Keratinocyte (primary cell): ENCODE data around the gene TARS3.

ENCODE experiments used
- CTCF ChIP-seq, 3 experiments: IDR thresholded peaks in 1 of 3; conservative IDR thresholded peaks in 1 of 3; optimal IDR thresholded peaks in 1 of 3; 2 replicates in 2 of 3; 3 replicates in 1 of 3; pipeline versions ENCODE3 to v1.5.1; 2011; ENCODE audit warnings: low read length in 3 of 3, mild to moderate bottlenecking in 3 of 3, moderate library complexity in 2 of 3, control low read depth in 1 of 3, inconsistent platforms in 1 of 3; ENCODE audit not compliant: insufficient read depth in 2 of 3; ENCODE audit errors: extremely low read depth in 1 of 3
- EZH2 ChIP-seq: IDR thresholded peaks from one replicate; pipeline ENCODE4 v1.6.1; 2012; ENCODE audit warnings: inconsistent platforms, mild to moderate bottlenecking, low read length, moderate library complexity

- TF ChIP-seq CTCF (optimal IDR thresholded peaks at IDR 0.05 in 1 of 3, IDR thresholded peaks at IDR 0.05 in 1 of 3, conservative IDR thresholded peaks at IDR 0.05 in 1 of 3; ENCODE audit: extremely low read depth in 1 of 3, insufficient read depth in 2 of 3, low read length in 3 of 3) = no peak
- no peak for TF ChIP-seq EZH2
These were observed 27.4 kb downstream of the TARS3 start for GRCh38 chr15:101696829-101697228.
